ENCODE data around the gene ADD1.

Gene ADD1

DNA sequence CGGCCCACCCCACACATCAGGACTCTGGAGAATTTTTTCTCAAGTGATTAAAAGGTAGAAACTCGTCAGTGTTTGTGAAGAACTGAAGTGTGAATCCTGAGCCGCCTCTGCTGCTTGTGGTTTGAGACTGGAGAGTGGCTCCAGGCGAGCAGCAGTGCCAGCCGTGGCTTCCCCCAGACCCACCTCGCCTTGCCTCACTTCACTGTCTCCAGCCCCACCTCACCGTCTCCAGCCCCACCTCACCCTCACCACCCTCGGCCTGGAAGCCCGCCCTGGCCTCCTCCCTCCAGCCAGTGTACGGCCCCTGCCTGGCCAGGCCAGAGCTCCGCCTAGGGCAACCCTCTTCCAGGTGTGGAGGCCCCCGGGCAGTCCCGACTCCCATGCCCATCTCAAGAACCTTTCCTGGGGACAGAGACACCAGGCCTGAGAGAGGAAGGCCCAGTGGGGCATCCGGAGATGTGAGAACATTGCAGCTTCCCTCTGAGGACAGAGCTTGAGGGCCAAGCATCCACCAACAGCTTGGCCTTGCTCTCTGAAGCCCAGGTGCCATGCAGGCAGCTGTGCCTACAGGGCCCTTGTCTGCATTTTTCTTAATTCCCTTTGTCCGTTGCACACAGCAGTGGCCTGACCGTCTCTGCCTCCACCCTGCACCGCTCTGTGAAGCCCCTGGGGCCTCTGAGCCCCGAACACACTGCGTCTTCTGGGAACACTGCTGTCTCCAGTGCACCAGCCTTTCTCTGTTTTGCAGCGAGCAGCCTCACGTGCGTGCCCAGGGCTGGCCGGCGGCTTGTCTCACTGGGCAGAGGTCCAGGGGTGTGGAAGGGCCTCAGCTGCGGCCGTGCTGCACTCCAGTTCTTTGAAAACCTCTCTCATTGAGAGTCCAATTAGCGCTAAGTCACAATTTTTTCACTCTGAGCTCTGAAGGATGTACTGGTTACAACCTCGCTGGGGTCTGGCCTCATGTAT lies 37.0 kb upstream of the ADD1 start:
- DNase-seq, result no peak

DNA sequence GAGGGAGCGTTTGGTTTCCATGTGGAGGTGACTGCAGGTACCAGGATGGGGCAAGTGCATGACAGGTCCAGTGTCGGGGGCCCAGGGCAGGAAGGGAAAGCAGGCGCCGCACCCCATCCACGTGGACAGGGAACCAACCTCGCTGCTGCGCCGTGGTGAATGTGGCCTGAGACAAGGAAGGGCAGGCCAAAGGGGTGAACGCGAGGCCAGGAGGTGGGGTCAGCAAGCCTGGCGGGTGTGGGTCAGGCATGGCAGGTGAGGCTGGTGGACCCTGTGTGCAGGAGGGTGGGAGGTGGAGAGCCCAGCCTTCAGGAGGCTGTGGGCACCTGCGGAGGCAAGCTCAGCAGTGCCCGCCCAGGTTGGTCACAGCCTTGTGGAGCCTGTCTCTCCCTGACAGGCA lies 36.1 kb upstream of the ADD1 start:
- no peak for DNase-seq

DNA sequence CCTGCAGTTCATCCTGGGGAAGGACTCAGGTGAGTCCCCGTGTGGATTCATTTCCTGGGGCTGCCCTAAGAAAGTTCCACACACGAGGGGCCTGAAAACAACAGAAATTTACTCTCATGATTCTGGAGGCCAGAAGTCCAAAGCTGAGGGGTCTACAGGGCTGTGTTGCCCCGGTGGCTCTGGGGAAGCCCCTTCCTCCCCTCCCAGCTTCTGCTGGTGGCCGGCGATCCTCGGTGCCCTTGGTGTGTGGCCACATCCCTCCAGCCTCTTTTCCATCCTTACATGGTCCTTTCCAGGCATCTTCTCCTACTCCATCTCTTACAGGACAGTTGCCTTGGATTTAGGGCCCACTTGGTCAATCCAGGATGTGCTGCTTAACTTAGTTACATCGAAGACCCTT lies 35.6 kb upstream of the ADD1 start:
- DNase-seq, result no peak

DNA sequence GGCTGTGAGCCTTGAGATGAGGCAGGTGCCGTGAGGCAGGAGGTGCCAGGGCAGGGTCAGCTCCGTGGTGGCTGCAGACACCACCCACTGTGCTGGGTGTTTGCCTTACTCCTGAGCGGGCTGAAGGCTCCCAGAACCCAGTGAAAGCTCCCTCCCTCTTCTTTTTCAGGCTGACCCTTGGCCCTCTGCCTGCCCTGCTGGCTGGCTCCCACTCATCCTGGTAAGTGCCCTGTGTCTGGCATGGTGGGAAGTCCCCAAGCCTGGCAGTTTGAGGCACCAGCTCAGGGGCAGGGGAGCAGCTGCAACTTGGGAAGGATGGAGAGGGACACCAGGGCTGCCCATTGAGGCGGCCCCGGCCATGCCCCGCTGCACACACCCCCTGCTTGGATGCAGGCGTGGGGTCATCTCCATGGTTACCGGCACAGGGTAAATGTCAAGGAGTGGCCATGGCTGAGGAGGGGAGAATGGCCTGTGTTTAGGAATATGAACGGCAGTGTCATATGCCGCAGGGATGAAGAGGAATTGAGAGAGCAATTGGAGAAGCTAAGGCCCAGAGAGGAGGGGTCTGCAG lies 33.9 kb upstream of the ADD1 start:
- DNase-seq, result peak; percentile 28

DNA sequence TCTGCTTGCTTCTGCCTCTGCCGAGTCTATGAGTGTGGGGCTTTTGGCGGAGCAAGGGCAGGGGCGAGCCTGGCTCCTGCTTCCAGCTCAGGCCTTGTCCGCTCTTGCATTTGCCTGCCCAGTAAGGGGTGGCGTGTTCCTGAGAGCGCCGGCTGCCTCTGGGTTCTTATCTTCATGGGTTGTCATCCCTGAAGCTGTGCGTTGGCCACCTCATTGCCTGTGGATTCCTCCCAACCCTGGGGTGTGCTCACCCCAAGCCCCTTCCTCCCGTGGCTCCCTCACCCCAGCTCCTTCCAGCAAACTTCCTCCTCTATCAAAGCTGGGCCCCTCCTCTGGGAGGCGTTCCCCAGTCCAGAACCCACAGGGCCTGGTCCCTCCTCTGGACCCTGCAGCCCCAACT lies 33.3 kb upstream of the ADD1 start:
- no peak for DNase-seq

DNA sequence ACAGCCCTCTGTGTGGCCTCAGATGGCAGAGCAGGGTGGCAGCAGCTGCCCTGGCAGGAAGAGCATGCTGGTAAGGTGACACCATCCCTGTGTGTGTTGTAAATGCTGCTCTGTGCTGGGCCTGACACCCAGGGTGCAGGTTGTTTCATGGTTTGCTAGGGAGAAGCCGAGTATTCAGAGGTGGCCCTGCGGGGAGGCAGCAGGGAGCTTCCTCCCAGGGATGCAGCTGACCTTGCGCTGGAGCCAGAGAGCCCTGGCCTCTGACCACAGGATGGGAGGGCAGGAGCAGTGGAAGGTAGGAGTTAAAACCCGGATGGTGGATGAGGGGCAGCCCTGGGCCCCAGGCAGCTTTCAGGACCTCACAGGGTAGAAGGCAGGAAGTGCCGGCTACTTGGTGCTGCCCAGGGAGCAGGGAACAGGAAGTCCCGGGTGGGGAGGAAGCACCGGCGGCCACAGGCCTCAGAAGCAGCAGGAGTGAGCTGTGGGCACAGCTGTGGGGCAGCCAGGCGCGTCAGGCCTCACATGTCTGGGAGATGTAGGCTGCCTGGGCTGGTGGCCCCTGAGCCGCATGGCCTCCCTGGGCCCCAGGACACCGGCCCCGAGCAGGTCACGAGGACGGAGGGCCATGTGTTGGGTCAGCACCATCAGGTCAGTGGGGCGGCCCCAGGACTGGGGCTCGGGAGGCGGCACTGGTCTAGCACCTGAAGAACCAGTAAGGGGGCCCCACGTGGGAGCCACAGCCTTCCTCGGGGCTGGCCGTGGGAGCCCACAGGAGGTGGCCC lies 31.6 kb upstream of the ADD1 start:
- peak; percentile 88 for DNase-seq

DNA sequence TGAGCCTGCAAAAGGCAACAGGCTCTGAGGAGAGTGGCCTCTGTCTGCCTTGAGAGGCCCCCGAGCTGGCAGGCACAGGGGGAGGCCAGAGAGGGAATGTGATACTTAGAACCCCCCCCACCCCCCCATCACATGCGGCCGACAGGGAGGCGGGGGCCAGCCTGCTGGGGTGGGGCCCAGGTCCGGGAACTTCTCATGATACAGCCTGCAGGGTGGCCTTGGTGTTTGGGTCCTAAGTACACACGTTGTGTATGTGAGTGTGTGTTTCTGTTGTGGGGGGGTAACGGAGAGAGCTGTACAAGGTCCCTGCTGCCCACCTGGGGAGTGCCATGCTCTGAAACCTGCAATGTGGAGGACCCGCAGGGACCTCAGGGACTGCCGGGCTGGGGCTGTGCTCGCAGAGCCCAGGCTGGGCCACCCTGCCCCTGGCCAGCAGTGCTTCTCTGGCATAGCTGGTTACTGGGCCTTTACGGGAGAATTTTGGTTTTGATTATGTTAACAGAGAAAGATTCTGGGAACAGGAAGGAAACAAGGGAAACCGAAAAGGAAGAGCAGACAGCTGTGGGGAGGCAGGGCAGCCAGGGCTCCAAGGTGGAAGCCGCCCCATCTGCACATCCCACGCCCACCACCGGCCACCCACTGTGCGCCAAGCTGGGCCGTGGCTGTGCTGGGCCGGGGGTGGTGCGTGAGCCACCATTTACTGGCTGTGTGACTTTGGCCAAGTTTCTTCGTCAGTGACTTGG lies 30.9 kb upstream of the ADD1 start:
- DNase-seq, result peak; percentile 69

DNA sequence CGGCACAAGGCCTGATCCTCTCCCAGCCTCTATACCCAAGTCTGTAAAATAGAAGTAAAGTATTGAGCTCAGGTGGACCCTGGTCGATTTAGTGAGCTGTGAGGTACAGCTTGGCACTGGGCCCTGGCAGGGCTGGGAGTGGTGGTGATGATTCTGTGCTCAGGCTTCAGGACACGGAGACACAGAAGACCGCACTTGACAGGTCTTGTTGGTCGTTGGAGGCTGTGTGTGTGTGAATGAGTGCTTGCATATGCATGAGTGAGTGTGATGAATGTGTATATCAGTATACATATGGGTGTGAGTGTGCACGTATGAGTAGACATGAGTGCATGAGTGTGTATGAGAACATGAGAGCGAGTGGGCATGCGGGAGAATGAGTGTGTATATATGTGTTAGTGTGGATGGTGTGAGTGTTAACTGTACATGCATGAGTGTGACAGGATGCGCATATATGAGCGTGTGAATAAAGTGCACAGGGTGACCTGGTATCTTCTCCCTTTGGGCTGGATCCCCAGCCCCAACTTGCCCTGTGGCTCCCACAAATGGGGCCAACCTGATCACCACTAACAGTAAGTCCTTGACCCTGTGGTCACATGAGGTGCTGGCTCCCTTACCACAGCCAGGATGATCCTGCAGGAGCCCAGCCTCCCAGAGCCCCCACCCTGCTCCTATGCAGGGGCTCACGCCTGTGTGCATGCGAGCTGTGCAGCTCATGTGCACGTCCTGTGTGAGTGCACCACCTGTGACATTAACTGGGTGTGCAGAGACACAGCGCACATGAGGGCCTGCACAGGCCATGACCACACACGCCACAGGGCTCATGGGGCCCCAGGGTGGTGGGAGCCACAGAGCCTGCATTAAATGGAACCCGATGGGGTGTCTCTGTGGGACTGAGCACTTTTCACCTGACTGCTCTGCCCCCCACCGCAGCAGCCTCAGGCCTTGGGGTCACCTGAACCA lies 29.9 kb upstream of the ADD1 start:
- no peak for DNase-seq

DNA sequence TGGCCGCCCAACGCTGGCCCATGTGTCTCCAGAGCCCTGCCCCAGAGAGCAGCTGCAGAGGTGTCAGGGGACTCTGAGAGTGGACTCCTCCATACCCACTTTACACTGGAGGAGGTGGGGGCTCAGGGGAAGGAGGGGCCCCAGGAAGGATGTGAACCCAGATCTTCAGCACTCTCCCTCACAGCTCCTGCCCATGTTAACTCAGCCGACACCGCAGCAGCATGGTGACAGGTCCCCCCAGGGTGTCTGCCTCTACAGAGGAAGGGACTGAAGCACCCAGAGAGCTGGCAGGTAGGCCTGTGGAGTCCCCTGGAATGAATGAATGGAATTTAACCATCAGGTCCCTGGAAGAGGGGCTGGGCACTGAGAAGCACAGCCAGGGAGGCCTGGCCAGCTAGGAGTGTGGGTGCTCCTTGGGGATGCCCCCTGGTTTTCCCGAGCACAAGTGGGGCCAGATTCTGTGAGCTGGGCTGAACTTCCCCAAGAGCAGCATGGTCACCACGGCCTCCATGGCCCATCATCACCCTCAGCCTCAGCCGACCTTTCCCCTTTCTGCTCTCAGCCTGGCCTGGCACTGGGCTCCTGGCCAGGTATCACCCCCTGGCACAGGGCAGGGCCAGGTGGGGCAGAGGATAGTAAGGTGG lies 28.9 kb upstream of the ADD1 start:
- DNase-seq, result peak; percentile 36

DNA sequence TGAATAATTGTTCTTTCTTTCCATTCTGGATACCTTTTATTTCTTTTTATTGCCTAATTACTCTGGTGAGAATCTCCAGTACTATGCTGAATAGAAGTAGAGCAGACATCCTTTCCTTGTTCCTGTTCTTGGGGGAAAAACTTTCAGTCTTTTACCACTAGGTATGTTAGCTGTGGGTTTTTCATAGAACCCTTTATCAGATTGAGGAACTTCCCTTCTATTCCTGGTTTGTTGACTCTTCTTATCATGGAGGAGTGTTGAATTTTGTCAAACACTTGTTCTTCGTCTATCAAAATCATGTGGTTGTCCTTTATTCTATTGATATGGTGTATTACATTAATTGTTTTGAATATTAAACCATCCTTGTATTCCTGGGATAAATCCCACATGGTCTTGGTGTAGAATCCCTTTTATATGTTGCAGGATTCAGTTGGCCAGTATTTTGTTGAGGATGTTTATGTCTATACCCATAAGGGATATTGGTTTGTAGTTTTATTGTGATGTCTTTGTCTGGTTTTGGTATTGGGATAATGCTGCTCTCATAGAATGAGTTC lies 27.2 kb upstream of the ADD1 start:
- peak; percentile 32 for DNase-seq

DNA sequence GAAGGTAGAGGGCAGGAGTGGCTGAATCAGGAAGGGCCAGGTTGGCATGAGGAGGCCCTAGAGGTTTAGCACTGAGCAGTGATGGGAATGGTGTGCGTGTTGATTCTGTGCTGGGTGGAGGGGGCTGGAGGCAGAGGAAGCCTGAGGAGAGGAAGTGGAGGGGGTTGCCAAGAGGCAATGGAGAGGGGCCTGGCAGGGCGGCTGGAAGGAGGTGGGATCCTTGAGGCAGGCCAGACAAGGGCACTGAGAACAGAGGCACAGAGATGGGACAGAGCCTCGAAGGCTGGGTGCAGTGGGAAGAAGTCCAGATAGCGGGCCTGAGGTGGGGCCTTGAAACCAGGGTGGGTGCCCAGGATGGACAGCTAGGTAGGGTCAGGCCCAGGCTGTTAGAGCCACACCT lies 26.5 kb upstream of the ADD1 start:
- no peak for DNase-seq

DNA sequence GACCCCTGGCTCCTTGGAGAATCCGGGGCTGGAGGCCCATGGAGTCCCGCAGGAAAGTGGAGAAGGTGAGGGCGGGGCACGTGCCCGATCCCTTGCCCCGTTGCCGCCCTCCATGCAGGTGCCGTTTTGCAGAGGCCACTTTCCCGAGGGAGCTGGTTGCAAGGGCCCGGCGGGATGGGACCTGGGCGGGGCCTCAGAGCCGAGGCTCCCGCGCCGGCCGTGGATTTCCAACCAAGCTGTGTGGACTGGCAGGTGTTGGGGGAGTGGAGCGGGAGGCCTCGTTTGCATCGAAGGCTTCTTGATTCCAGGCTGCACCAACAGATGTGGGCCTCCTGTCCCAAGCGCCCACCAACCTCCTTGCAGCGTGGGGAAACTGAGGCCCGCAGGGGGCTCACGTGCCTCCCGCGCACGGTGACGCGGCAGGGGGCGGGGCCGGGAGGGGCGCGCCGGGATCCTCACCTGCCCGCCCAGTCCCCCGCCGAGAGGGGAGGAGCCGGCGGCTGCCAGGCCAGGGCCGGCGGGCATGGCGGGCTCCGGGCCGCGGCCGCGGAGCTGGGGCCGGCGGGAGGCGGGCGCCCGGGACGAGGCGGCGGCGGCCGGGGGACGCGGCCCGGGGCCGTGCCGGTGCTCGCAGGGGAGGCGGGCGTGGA lies 25.8 kb upstream of the ADD1 start:
- DNase-seq, result no peak

DNA sequence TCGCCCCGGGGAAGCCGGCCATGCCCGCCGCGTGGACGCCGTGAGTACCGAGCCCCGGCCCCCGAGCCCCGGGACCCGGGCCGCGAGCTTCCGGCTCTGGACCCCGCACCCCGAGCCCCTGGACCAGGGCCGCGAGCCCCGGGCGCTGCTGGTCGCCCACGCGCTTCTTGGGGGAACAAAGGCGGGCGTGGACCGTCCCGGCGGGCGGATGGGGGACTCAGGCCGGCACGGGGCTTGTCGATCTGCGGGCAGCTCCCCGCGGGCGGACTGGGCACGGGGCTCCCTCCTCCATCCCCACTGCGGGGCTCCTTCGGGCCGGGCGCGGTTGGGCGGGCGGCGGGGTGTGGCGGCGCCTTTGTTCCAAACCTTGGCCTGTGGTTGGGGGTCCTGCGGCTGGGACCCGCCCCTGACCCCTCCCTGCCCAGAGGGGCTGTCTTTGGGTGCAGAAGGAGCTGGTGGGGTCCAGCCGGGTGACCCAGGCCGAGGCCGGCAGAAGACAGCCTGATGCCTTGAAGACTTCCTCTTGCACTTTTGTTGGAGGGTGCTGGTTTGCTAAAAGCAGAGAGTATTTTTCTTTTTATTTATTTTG lies 25.2 kb upstream of the ADD1 start:
- no peak for DNase-seq

DNA sequence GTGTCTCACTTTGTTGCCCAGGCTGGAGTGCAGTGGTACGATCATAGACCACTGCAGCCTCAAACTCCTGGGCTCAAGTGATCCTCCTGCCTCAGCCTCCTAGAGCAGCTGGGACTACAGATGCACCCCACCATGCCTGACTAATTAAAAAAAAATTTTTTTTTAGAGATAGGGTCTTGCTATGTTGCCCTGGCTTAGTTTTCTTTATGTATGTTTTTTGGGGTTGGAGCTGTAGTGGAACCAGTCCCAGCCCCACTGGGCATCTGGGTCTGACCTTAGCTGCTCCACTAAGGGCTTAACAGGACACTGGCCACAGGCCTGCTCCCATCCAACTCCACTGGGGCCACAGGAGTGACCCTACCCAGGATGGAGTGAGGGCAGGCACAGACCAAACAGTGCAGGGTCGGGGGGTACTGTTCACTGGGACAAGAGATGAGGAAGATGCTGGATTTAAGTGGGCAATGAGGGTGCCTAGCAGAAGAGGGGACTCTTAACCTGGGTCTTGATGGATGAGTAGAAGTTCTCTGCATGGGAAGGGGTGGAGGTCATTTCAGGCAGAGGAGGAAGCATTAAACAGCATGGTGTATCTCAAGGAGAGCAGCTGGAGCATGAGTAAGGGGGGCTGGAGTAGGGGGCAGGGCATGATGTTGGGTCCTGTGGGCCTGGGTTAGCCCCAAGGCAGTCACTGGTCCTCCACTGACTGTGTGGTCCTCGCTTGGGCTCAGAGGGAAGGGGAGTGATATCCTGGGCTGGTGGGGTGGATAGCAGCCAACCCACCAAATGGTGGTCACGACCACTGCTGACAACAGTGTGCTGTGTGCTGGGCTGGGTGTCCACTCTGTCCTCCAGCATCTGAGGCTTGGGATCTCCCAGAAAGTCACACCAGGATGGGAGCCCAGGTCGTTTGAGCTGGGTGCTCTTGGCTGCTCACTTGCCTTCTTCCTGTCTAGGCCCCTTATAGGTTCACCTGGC lies 24.1 kb upstream of the ADD1 start:
- no peak for DNase-seq

DNA sequence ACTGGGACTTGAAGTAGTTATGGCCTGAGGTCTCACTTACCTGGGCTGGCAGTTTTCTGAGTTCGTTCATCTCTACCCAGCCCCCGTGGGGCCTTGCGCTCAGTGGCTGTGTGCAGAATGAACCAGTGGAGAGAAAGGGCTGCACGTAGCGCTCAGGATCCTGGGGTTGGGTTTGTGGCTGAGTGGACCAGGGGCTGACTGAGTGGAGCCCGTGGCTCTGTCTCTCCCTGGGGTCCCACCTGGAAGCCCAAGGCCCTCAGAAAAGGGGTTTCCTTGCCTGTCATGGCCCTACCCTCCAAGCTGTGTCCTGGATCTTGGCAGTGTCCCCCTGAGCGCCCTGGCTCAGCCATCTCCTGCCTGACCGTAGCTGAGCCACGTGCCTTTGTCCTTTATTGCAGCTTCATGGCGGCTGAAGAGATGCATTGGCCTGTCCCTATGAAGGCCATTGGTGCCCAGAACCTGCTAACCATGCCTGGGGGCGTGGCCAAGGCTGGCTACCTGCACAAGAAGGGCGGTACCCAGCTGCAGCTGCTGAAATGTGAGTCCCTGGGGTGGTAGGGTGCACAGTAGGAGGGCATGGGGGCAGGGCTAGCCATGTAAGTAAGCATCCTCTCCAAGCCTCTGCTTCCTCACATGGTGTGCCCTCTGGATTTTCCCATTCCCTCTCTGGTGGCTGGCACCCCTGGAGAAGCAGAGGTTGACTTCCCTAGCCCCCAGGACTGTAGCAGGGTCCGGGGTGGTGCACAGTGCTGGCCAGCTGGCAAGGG lies 23.2 kb upstream of the ADD1 start:
- DNase-seq, result no peak

DNA sequence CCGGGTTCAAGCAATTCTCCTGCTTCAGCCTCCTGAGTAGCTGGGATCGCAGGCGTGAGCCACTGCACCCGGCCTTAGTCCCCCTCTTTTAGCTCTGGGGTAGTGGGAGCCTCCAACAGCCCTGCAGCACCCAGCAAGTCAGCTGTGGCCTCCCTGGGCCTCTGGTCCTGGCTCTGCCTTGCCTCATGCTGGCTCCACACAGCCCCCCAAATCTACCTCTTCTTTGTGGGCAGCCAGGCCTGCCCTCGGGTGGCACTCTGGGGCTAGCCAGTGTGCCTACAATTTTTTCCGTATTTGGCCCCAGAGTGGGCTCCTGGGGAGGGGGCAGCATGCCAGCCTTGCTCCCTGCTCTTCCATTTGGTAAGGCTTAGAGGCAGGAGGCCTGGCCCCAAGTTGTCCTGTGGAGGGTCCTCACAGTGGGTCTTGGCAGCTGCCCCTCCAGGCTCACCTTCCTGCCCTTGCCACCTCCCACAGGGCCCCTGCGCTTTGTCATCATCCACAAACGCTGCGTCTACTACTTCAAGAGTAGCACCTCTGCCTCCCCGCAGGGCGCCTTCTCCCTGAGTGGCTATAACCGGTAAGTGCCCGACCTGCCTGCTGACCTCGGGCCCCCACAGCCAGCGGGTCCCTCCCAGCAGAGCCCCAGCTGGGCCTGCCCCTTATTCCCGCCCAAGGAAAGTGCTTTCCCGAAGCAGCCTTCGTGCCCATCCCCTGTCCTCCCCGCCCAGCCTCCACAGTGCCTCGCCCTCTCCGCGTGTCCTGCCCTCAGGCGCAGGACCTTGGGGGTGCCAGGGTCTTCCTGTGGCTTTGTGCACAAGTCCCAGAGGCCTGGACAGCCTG lies 21.0 kb upstream of the ADD1 start:
- no peak for DNase-seq

DNA sequence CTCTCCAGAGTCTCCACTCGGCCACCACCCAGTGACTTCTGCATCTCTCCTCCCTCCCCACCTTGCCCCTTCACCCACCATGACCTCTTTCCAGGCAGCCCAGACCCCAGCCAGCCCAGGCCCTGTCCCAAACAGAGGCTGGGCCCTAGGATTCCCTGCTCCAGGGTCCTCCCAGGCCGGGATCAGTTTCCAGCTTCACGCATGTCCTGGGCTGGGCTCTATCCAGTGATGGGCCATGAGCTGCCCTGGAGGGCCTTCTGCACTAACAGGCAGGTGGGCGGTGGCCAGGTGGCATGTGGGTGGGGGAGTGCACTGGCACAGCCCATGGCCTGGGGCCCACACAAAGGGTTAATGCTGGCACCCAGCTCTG lies 20.4 kb upstream of the ADD1 start:
- no peak for DNase-seq
